HepG2 (cell line): ENCODE data around the gene MECR. TPM values are rescaled to one million over a fixed set of nuclear protein-coding genes. Genes with fewer than 3 reads are reported as not detected.

Source experiments
- BRCA1 ChIP-seq: sonication (generic); formaldehyde crosslinking; IDR thresholded peaks from 2 replicates; pipeline ENCODE4 v1.4.0; 2020; ENCODE audit warnings: missing genetic modification reagents
- CEBPG ChIP-seq: IDR thresholded peaks from 2 replicates; pipeline ENCODE4 v1.6.1; 2016
- FOXO1 ChIP-seq: sonication (generic); formaldehyde crosslinking; IDR thresholded peaks from 2 replicates; pipeline ENCODE4 v1.4.0; 2020; ENCODE audit warnings: missing genetic modification reagents
- GATAD1 ChIP-seq: IDR thresholded peaks from 2 replicates; pipeline ENCODE4 v1.6.1; 2016; ENCODE audit warnings: missing genetic modification reagents, missing compliant biosample characterization
- KDM1A ChIP-seq: IDR thresholded peaks from 2 replicates; pipeline ENCODE4 v1.6.1; 2016; ENCODE audit warnings: missing compliant biosample characterization
- KDM2A ChIP-seq: sonication (generic); formaldehyde crosslinking; IDR thresholded peaks from 2 replicates; pipeline ENCODE4 v1.4.0; 2020; ENCODE audit warnings: low read depth, missing genetic modification reagents, borderline replicate concordance
- NFKB2 ChIP-seq: sonication (generic); formaldehyde crosslinking; IDR thresholded peaks from 2 replicates; pipeline ENCODE4 v1.4.0; 2020; ENCODE audit warnings: missing genetic modification reagents, borderline replicate concordance
- RARA ChIP-seq: IDR thresholded peaks from 2 replicates; pipeline ENCODE4 v1.6.1; 2016; ENCODE audit warnings: missing genetic modification reagents, missing compliant biosample characterization
- RXRA ChIP-seq: sonication (generic); formaldehyde crosslinking; IDR thresholded peaks from 2 replicates; pipeline ENCODE4 v1.5.1; 2020; ENCODE audit warnings: missing genetic modification reagents
- SAP130 ChIP-seq: IDR thresholded peaks from 2 replicates; pipeline ENCODE4 v1.6.1; 2016; ENCODE audit warnings: low read depth
- SP5 ChIP-seq: IDR thresholded peaks from 2 replicates; pipeline ENCODE4 v1.6.1; 2016; ENCODE audit warnings: low read depth, borderline replicate concordance
- TBP ChIP-seq: sonication (generic); formaldehyde crosslinking; IDR thresholded peaks from 2 replicates; pipeline ENCODE4 v1.5.0; 2020; ENCODE audit warnings: missing genetic modification reagents
- THAP11 ChIP-seq: IDR thresholded peaks from 2 replicates; pipeline ENCODE4 v1.6.1; 2016; ENCODE audit warnings: missing biosample characterization, missing genetic modification reagents
- TP53 ChIP-seq: sonication (generic); formaldehyde crosslinking; conservative IDR thresholded peaks from 2 replicates; pipeline ENCODE4 v1.4.0; 2020; ENCODE audit warnings: missing genetic modification reagents
- ZNF121 ChIP-seq: sonication (generic); formaldehyde crosslinking; IDR thresholded peaks from 2 replicates; pipeline ENCODE4 v1.5.0; 2020; ENCODE audit warnings: mild to moderate bottlenecking, missing genetic modification reagents
- ZNF317 ChIP-seq: sonication (generic); formaldehyde crosslinking; IDR thresholded peaks from 2 replicates; pipeline ENCODE4 v1.5.0; 2020; ENCODE audit warnings: mild to moderate bottlenecking, missing genetic modification reagents
- ZNF468 ChIP-seq: sonication (generic); formaldehyde crosslinking; IDR thresholded peaks from 2 replicates; pipeline ENCODE4 v1.8.0; 2022; ENCODE audit warnings: mild to moderate bottlenecking, moderate library complexity, missing genetic modification reagents
- ZNF550 ChIP-seq: sonication (generic); formaldehyde crosslinking; IDR thresholded peaks from 2 replicates; pipeline ENCODE4 v1.4.0; 2020; ENCODE audit warnings: mild to moderate bottlenecking, missing genetic modification reagents, borderline replicate concordance
- ZNF747 ChIP-seq: sonication (generic); formaldehyde crosslinking; IDR thresholded peaks from 2 replicates; pipeline ENCODE4 v1.8.1; 2023; ENCODE audit warnings: missing genetic modification reagents, mild to moderate bottlenecking, borderline replicate concordance
- polyA plus RNA-seq, 8 experiments: library from polyadenylated mRNA; depleted of rRNA in 3 of 8; stranded (reverse) in 7 of 8; unstranded in 1 of 8; fragments of >200 nt; fragmentation: Illumina TruSeq in 4 of 8; extraction: Trizol in 4 of 8; gene quantifications; 2 replicates each; pipeline versions ENCODE4 v1.2.1 to v1.2.3, GENCODE V29; 2011 to 2016; ENCODE audit warnings: low read depth in 4 of 8, missing spikeins in 1 of 8, mixed read lengths in 1 of 8; ENCODE audit not compliant: insufficient read depth in 1 of 8
- total RNA-seq, 5 experiments: library from RNA; depleted of rRNA; stranded (reverse); fragments of >200 nt; fragmentation: Illumina TruSeq; extraction: Trizol; gene quantifications; 2 replicates each; pipeline ENCODE4 v1.2.3, GENCODE V29; 2016; ENCODE audit warnings: low read depth in 1 of 5
- TF ChIP-seq, protein P1 (sequence below): IDR thresholded peaks from 2 replicates; pipeline ENCODE4 v1.6.1; 2018; ENCODE audit warnings: missing genetic modification reagents
- TF ChIP-seq, protein P2 (sequence below): sonication (generic); formaldehyde crosslinking; IDR thresholded peaks from 2 replicates; pipeline ENCODE4 v1.4.0; 2020; ENCODE audit warnings: missing genetic modification reagents
- TF ChIP-seq, protein P3 (sequence below): sonication (generic); formaldehyde crosslinking; IDR thresholded peaks from 2 replicates; pipeline ENCODE4 v1.4.0; 2020; ENCODE audit warnings: missing genetic modification reagents
- TF ChIP-seq, protein P4 (sequence below): sonication (generic); formaldehyde crosslinking; IDR thresholded peaks from 2 replicates; pipeline ENCODE4 v1.9.0; 2021; ENCODE audit warnings: missing genetic modification reagents, borderline replicate concordance
- TF ChIP-seq, protein P5 (sequence below), 2 experiments: fragments of 450-650 bp in 1 of 2; sonication (generic) in 1 of 2; formaldehyde crosslinking; IDR thresholded peaks; 2 replicates each; pipeline versions ENCODE4 v1.5.0 to v1.8.0; 2020 to 2022; ENCODE audit warnings: mild to moderate bottlenecking in 1 of 2, missing genetic modification reagents in 1 of 2

MECR gene
- total and polyA plus RNA-seq, 2 of the 13 experiments (the other 11 are each of a cell fraction or from before 2014, with no cell fraction given) = 18.8 to 24.9 TPM

DNA sequence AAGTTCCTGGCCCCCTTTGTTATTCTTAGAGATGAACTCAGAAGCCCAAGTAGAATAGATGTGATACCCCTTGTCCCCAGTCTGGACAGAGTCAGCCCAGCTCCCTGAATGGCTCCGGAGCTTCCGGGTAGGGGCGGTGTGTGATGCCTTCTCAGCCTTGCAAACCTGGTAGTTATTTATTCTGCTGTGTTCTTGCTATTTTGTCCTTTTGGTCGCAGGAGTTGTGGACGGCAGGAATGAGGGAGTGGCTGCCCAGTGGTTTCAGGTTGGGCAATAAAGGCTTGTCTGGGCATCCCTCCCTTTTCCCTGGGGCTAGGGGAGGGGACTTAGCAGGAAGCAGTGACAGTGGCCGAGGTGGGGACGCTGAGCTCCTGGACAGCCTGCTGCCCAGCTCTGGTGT, 8.4 kb upstream of the MECR start (continued):
- TF ChIP-seq BRCA1 (0 out of 2 replicates have a peak, but pooled peaks have one; percentile 20), KDM2A (CRISPR knock-in tag) (peak; percentile 42; the same call in 1 of the 2 replicates), THAP11 (CRISPR knock-in tag) (0 out of 2 replicates have a peak, but pooled peaks have one; percentile 31), CEBPG (CRISPR knock-in tag) (peak; percentile 86), ZNF550 (CRISPR knock-in tag) (no peak), ZNF121 (peak; percentile 41), ZNF317 (CRISPR knock-in tag) (0 out of 2 replicates have a peak, but pooled peaks have one; percentile 9), GATAD1 (0 out of 2 replicates have a peak, but pooled peaks have one; percentile 16), FOXO1 (CRISPR knock-in tag) (peak; percentile 35; the same call in 1 of the 2 replicates), RARA (CRISPR knock-in tag) (no peak), ZNF747 (0 out of 2 replicates have a peak, but pooled peaks have one; percentile 13), TP53 (CRISPR knock-in tag) (peak; percentile 96), SAP130 (CRISPR knock-in tag) (peak; percentile 60), SP5 (CRISPR knock-in tag) (peak; percentile 50; the same call in 1 of the 2 replicates), ZNF468 (CRISPR knock-in tag) (no peak), KDM1A (CRISPR knock-in tag) (peak; percentile 53; the same call in 1 of the 2 replicates), TBP (CRISPR knock-in tag) (no peak), RXRA (CRISPR knock-in tag) (peak; percentile 46; the same call in 1 of the 2 replicates), NFKB2 (CRISPR knock-in tag) (no peak)
- TF ChIP-seq, protein P1, sequence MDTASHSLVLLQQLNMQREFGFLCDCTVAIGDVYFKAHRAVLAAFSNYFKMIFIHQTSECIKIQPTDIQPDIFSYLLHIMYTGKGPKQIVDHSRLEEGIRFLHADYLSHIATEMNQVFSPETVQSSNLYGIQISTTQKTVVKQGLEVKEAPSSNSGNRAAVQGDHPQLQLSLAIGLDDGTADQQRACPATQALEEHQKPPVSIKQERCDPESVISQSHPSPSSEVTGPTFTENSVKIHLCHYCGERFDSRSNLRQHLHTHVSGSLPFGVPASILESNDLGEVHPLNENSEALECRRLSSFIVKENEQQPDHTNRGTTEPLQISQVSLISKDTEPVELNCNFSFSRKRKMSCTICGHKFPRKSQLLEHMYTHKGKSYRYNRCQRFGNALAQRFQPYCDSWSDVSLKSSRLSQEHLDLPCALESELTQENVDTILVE (CRISPR knock-in tag) = 0 out of 2 replicates have a peak, but pooled peaks have one; percentile 29
- TF ChIP-seq, protein P2, sequence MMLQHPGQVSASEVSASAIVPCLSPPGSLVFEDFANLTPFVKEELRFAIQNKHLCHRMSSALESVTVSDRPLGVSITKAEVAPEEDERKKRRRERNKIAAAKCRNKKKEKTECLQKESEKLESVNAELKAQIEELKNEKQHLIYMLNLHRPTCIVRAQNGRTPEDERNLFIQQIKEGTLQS (CRISPR knock-in tag) = no peak
- TF ChIP-seq, protein P3, sequence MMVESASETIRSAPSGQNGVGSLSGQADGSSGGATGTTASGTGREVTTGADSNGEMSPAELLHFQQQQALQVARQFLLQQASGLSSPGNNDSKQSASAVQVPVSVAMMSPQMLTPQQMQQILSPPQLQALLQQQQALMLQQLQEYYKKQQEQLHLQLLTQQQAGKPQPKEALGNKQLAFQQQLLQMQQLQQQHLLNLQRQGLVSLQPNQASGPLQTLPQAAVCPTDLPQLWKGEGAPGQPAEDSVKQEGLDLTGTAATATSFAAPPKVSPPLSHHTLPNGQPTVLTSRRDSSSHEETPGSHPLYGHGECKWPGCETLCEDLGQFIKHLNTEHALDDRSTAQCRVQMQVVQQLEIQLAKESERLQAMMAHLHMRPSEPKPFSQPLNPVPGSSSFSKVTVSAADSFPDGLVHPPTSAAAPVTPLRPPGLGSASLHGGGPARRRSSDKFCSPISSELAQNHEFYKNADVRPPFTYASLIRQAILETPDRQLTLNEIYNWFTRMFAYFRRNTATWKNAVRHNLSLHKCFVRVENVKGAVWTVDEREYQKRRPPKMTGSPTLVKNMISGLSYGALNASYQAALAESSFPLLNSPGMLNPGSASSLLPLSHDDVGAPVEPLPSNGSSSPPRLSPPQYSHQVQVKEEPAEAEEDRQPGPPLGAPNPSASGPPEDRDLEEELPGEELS (CRISPR knock-in tag) = peak; percentile 69
- TF ChIP-seq, protein P4, sequence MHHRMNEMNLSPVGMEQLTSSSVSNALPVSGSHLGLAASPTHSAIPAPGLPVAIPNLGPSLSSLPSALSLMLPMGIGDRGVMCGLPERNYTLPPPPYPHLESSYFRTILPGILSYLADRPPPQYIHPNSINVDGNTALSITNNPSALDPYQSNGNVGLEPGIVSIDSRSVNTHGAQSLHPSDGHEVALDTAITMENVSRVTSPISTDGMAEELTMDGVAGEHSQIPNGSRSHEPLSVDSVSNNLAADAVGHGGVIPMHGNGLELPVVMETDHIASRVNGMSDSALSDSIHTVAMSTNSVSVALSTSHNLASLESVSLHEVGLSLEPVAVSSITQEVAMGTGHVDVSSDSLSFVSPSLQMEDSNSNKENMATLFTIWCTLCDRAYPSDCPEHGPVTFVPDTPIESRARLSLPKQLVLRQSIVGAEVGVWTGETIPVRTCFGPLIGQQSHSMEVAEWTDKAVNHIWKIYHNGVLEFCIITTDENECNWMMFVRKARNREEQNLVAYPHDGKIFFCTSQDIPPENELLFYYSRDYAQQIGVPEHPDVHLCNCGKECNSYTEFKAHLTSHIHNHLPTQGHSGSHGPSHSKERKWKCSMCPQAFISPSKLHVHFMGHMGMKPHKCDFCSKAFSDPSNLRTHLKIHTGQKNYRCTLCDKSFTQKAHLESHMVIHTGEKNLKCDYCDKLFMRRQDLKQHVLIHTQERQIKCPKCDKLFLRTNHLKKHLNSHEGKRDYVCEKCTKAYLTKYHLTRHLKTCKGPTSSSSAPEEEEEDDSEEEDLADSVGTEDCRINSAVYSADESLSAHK (CRISPR knock-in tag) = no peak
- TF ChIP-seq, protein P5, sequence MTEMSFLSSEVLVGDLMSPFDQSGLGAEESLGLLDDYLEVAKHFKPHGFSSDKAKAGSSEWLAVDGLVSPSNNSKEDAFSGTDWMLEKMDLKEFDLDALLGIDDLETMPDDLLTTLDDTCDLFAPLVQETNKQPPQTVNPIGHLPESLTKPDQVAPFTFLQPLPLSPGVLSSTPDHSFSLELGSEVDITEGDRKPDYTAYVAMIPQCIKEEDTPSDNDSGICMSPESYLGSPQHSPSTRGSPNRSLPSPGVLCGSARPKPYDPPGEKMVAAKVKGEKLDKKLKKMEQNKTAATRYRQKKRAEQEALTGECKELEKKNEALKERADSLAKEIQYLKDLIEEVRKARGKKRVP (CRISPR knock-in tag; IDR thresholded peaks at IDR 0.05) = no peak
